Mammary epithelial cell (primary cell): Measurements from ENCODE around the gene SLC35B2.

ENCODE experiments used
- CTCF ChIP-seq, 2 donors: IDR thresholded peaks in 1 of 2; conservative IDR thresholded peaks in 1 of 2; 2 replicates each; pipeline ENCODE4 v1.5.1; 2011 to 2012; ENCODE audit warnings: inconsistent platforms in 2 of 2, low read length in 2 of 2, mild to moderate bottlenecking in 2 of 2, control low read depth in 1 of 2, low read depth in 1 of 2; ENCODE audit not compliant: insufficient read depth in 1 of 2; ENCODE audit errors: extremely low read depth in 1 of 2
- EZH2 ChIP-seq: IDR thresholded peaks from 2 replicates; pipeline ENCODE4 v1.6.1; 2012; ENCODE audit warnings: low read length, inconsistent platforms, borderline replicate concordance

GRCh38 chr6:44275271-44275748 lies 18.0 kb upstream of the SLC35B2 start:
- no peak for TF ChIP-seq CTCF (conservative IDR thresholded peaks at IDR 0.05 in 1 of 2, IDR thresholded peaks at IDR 0.05 in 1 of 2; ENCODE audit: extremely low read depth in 1 of 2, insufficient read depth in 1 of 2, low read depth in 1 of 2, low read length in 2 of 2)
- no peak for TF ChIP-seq EZH2
